WI38 (cell line): ENCODE measurements around the gene EIF4G3.

Experiments
- H3K4me3 ChIP-seq: 2 replicates; pipeline ENCODE4 v1.5.1; 2011; ENCODE audit warnings: low read depth, mild to moderate bottlenecking, control low read depth, low read length
- CTCF ChIP-seq: IDR thresholded peaks from 2 replicates; pipeline ENCODE4 v1.5.1; 2012; ENCODE audit warnings: low read depth, mild to moderate bottlenecking, control low read depth, low read length

The EIF4G3 gene

DNA sequence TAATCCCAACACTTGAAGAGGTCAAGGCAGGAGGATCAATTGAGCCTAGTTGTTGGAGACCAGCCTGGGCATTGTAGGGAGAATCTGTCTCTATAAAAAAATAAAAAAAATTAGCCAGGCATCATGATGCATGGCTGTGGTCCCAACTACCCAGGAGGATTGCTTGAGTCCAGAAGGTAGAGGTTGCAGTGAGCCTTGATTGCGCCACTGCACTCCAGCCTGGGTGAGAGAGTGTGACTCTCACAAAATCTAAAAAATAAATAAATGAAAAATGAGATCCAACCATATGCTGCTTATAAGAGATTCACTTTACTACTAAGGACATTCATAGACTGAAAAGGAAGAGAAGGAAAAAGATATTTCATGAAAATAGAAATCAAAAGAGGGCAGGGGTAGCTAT, 342.5 kb downstream of the EIF4G3 start:
- H3K4me3 ChIP-seq: no peak overlapping the region
- no peak for TF ChIP-seq CTCF

- TF ChIP-seq CTCF: no peak
- no peak overlapping the region for H3K4me3 ChIP-seq
Observed at GRCh38 chr1:20830378-20830777, 346.3 kb downstream of the EIF4G3 start.

- H3K4me3 ChIP-seq: no peak overlapping the region
- TF ChIP-seq CTCF: no peak
Observed at GRCh38 chr1:20829946-20830345, 346.8 kb downstream of the EIF4G3 start.

GRCh38 chr1:20829531-20829930, 347.2 kb downstream of the EIF4G3 start:
- TF ChIP-seq CTCF: no peak
- no peak overlapping the region for H3K4me3 ChIP-seq

GRCh38 chr1:20823845-20824244, 352.9 kb downstream of the EIF4G3 start:
- no peak for TF ChIP-seq CTCF

DNA sequence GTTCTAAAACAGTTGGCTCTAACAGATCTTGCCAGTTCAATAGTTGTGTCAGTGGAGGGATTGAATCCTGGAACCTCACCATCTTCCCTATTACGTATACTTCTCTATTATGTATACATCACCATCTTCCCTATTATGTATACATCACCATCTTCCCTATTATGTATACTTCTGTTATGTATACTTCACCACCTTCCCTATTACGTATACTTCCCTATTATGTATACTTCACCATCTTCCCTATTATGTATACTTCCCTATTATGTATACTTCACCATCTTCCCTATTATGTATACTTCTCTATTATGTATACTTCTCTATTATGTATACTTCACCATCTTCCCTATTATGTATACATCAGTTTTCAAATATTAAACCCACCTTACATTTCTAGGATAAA, 355.2 kb downstream of the EIF4G3 start:
- no peak for TF ChIP-seq CTCF
- H3K4me3 ChIP-seq: no peak overlapping the region

More at GRCh38 chr1:20823845-20824244, 352.9 kb downstream of the EIF4G3 start:
- H3K4me3 ChIP-seq: no peak overlapping the region

GRCh38 chr1:20819818-20820217, 356.9 kb downstream of the EIF4G3 start:
- no peak overlapping the region for H3K4me3 ChIP-seq
- TF ChIP-seq CTCF: no peak
